B cell (primary cell): ENCODE data around the gene KCNMB3.

ENCODE experiments used
- EZH2 ChIP-seq: IDR thresholded peaks from 2 replicates; pipeline ENCODE4 v1.6.1; 2012; ENCODE audit warnings: borderline replicate concordance, low read depth, mild to moderate bottlenecking, moderate library complexity, low read length; ENCODE audit not compliant: insufficient read depth, poor library complexity, severe bottlenecking
- TF ChIP-seq, protein P1 (sequence below): fragments of 200-600 bp; IDR thresholded peaks from one replicate; pipeline ENCODE4 v1.8.0; 2022; ENCODE audit warnings: antibody characterized with exemption, mild to moderate bottlenecking

DNA sequence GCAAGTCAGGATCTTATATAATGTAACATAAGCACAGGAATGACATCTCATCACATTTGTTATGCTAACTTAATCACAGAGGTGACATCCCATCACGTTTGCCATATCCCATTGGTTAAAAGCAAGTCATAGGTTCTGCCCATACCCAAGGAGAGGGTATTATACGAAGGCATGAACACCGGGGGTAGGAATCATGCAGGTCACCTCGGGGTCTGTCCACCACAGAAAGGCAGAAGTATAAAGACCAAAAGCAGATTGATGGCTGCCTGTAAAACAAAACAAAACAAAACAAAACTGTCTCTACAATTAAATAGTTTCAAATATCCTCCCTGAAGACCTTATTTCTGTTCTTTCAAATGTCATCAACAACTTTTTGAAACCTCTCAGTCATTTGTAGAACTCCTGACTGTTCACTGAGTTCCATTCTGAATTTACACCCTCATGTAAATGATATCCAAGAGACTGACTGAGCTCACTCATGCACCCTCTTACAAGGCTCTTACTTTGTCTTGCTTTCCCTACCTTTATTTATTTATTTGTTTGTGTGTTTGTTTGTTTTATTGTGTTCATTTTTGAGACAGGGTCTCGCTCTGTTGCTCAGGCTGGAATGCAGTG is 49.2 kb upstream of the KCNMB3 start:
- TF ChIP-seq, protein P1, sequence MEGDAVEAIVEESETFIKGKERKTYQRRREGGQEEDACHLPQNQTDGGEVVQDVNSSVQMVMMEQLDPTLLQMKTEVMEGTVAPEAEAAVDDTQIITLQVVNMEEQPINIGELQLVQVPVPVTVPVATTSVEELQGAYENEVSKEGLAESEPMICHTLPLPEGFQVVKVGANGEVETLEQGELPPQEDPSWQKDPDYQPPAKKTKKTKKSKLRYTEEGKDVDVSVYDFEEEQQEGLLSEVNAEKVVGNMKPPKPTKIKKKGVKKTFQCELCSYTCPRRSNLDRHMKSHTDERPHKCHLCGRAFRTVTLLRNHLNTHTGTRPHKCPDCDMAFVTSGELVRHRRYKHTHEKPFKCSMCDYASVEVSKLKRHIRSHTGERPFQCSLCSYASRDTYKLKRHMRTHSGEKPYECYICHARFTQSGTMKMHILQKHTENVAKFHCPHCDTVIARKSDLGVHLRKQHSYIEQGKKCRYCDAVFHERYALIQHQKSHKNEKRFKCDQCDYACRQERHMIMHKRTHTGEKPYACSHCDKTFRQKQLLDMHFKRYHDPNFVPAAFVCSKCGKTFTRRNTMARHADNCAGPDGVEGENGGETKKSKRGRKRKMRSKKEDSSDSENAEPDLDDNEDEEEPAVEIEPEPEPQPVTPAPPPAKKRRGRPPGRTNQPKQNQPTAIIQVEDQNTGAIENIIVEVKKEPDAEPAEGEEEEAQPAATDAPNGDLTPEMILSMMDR: no peak
- no peak for TF ChIP-seq EZH2
